GM12878 (cell line): ENCODE data around the gene NME7. TPM values are rescaled to one million over a fixed set of nuclear protein-coding genes. Genes with fewer than 3 reads are reported as not detected.

Experiments
- ATAC-seq: fragments of 200-7000 bp; cut with Tn5 transposase; 3 replicates; pipeline ENCODE4 v1.9.1; 2020; ENCODE audit warnings: mild to moderate bottlenecking, moderate library complexity
- BruUV-seq: library from RNA; stranded (reverse); fragments of 400-500 nt; replicated peaks from 2 replicates; lab custom pipeline; 2021; lab: Mats Ljungman, UMichigan
- CTCF ChIA-PET: fragments of 300-600 bp; sonication (Branson Sonifier 250); formaldehyde crosslinking; extraction: SDS; loops from one replicate; lab custom pipeline; 2021; ENCODE audit warnings: inconsistent platforms; lab: Yijun Ruan, JAX
- POLR2A ChIA-PET: fragments of 350-600 bp; formaldehyde crosslinking; extraction: SDS; loops from one replicate; lab custom pipeline; 2021; ENCODE audit warnings: inconsistent platforms; lab: Charles Lee
- RAD21 ChIA-PET: fragments of 300-600 bp; sonication (Branson Sonifier 250); formaldehyde crosslinking; loops from one replicate; lab custom pipeline; 2023; ENCODE audit warnings: antibody characterized with exemption; ENCODE audit not compliant: unreplicated experiment; lab: Charles Lee
- SMC1A ChIA-PET: fragments of 300-600 bp; sonication (Branson Sonifier 250); formaldehyde crosslinking; loops from one replicate; lab custom pipeline; 2023; ENCODE audit not compliant: unreplicated experiment, uncharacterized antibody; lab: Charles Lee
- DNase-seq: peaks from one replicate; pipeline ENCODE4 v3.0.0-alpha.2; 2011; ENCODE audit warnings: low read depth, low spot score
- FAIRE-seq: peaks from 3 replicates; lab custom pipeline; 2011; peaks lifted over from hg19 to GRCh38; lab: Jason Lieb, UNC
- H2AFZ ChIP-seq: 2 replicates; pipeline ENCODE4 v1.6.0; 2011; ENCODE audit warnings: low read depth, low read length, control low read depth; ENCODE audit not compliant: control insufficient read depth
- H3K27ac ChIP-seq: 2 replicates; pipeline ENCODE4 v1.5.1; 2011; ENCODE audit warnings: control low read depth; ENCODE audit not compliant: control insufficient read depth, insufficient read depth
- H3K27me3 ChIP-seq, 2 experiments: replicated peaks in 1 of 2; 2 replicates each; pipeline versions ENCODE4 v1.6.0 to v1.6.1; 2011; ENCODE audit warnings: low read length in 1 of 2; ENCODE audit not compliant: control insufficient read depth in 2 of 2, insufficient read depth in 2 of 2
- H3K36me3 ChIP-seq, 2 experiments: 2 replicates each; pipeline ENCODE4 v1.5.1; 2011; ENCODE audit warnings: low read length in 1 of 2; ENCODE audit not compliant: control insufficient read depth in 2 of 2, insufficient read depth in 2 of 2
- H3K4me1 ChIP-seq: 2 replicates; pipeline ENCODE4 v1.6.1; 2011; ENCODE audit warnings: mild to moderate bottlenecking, low read length, moderate library complexity, mixed read lengths; ENCODE audit not compliant: control insufficient read depth, insufficient read depth
- H3K4me2 ChIP-seq: 2 replicates; pipeline ENCODE4 v1.6.0; 2011; ENCODE audit warnings: control low read depth; ENCODE audit not compliant: control insufficient read depth, insufficient read depth
- H3K4me3 ChIP-seq: fragments of 200-600 bp; sonication (generic); 2 replicates; pipeline ENCODE4 v1.5.1; 2016
- H3K79me2 ChIP-seq: 2 replicates; pipeline ENCODE4 v1.6.0; 2011; ENCODE audit warnings: low read length; ENCODE audit not compliant: control insufficient read depth, insufficient read depth
- H3K9ac ChIP-seq: 2 replicates; pipeline ENCODE4 v1.8.0; 2011; ENCODE audit warnings: low read length, control low read depth, mixed read lengths; ENCODE audit not compliant: control insufficient read depth, insufficient read depth
- H3K9me3 ChIP-seq: replicated peaks from 3 replicates; pipeline ENCODE4 v1.5.1; 2011; ENCODE audit warnings: mild to moderate bottlenecking, low read length; ENCODE audit not compliant: control insufficient read depth, insufficient read depth
- H4K20me1 ChIP-seq: 2 replicates; pipeline ENCODE4 v1.6.0; 2011; ENCODE audit not compliant: control insufficient read depth, insufficient read depth
- ATF7 ChIP-seq: fragments of 450-650 bp; IDR thresholded peaks from 2 replicates; pipeline ENCODE4 v1.6.1; 2016; ENCODE audit warnings: low read depth, mild to moderate bottlenecking
- ESRRA ChIP-seq: IDR thresholded peaks from 2 replicates; pipeline ENCODE4 v1.6.1; 2012; ENCODE audit warnings: mild to moderate bottlenecking, low read length, improper control_type of control experiment
- GATAD2B ChIP-seq: fragments of 450-650 bp; conservative IDR thresholded peaks from 2 replicates; pipeline ENCODE4 v1.6.1; 2017; ENCODE audit warnings: low read depth, mild to moderate bottlenecking, moderate library complexity
- HCFC1 ChIP-seq: fragments of 150-350 bp; IDR thresholded peaks from 2 replicates; pipeline ENCODE4 v1.6.1; 2014; ENCODE audit warnings: low read length
- MLLT1 ChIP-seq: fragments of 450-650 bp; IDR thresholded peaks from 2 replicates; pipeline ENCODE4 v1.6.1; 2016; ENCODE audit warnings: mild to moderate bottlenecking
- NR2F1 ChIP-seq: fragments of 450-650 bp; conservative IDR thresholded peaks from 2 replicates; pipeline ENCODE4 v1.6.1; 2017; ENCODE audit warnings: mild to moderate bottlenecking
- NRF1 ChIP-seq: conservative IDR thresholded peaks from 2 replicates; pipeline ENCODE4 v1.6.1; 2011; ENCODE audit warnings: mild to moderate bottlenecking, low read depth, low read length, improper control_type of control experiment
- PRDM15 ChIP-seq: fragments of 450-650 bp; formaldehyde crosslinking; IDR thresholded peaks from 2 replicates; pipeline ENCODE4 v1.4.0; 2020; ENCODE audit warnings: mild to moderate bottlenecking, moderate library complexity
- RAD51 ChIP-seq: fragments of 450-650 bp; IDR thresholded peaks from 2 replicates; pipeline ENCODE4 v1.6.1; 2016; ENCODE audit warnings: moderate library complexity, mild to moderate bottlenecking, inconsistent platforms
- RBBP5 ChIP-seq: fragments of 200-600 bp; sonication (generic); conservative IDR thresholded peaks from 2 replicates; pipeline ENCODE4 v1.6.1; 2016
- RCOR1 ChIP-seq: conservative IDR thresholded peaks from 2 replicates; pipeline ENCODE4 v1.6.1; 2012; ENCODE audit warnings: low read depth, low read length, improper control_type of control experiment
- SKIL ChIP-seq: fragments of 450-650 bp; IDR thresholded peaks from 2 replicates; pipeline ENCODE4 v1.6.1; 2017; ENCODE audit warnings: mild to moderate bottlenecking, low read depth, inconsistent platforms; ENCODE audit not compliant: poor library complexity, severe bottlenecking
- SMAD5 ChIP-seq: IDR thresholded peaks from 2 replicates; pipeline ENCODE4 v1.6.1; 2016; ENCODE audit warnings: antibody characterized with exemption, low read depth
- SMARCA5 ChIP-seq: fragments of 450-650 bp; IDR thresholded peaks from 2 replicates; pipeline ENCODE4 v1.6.1; 2017; ENCODE audit warnings: mild to moderate bottlenecking
- SREBF2 ChIP-seq: IDR thresholded peaks from 2 replicates; pipeline ENCODE4 v1.6.1; 2012; ENCODE audit warnings: mild to moderate bottlenecking, low read length
- STAT3 ChIP-seq: IDR thresholded peaks from 2 replicates; pipeline ENCODE4 v1.6.1; 2011; ENCODE audit warnings: low read depth, low read length, improper control_type of control experiment
- WRNIP1 ChIP-seq: IDR thresholded peaks from 2 replicates; pipeline ENCODE4 v1.6.1; 2011; ENCODE audit warnings: low read depth, low read length, improper control_type of control experiment, borderline replicate concordance
- ZNF274 ChIP-seq: IDR thresholded peaks from one replicate; pipeline ENCODE4 v1.8.0; 2011; ENCODE audit not compliant: insufficient read length, insufficient read depth
- ZNF622 ChIP-seq: fragments of 450-650 bp; IDR thresholded peaks from 2 replicates; pipeline ENCODE4 v1.6.1; 2017; ENCODE audit warnings: mild to moderate bottlenecking, inconsistent platforms
- WGBS: methylation state at CpG from one replicate; pipeline ENCODE4 v1.1.6; 2016; ENCODE audit warnings: low lambda C conversion rate; ENCODE audit not compliant: insufficient replicate concordance, insufficient coverage; ENCODE audit errors: missing lambda C conversion rate; 5-methylcytosine and 5-hydroxymethylcytosine counted together
- in situ Hi-C: fragments of 300-500 bp; cut with MboI; formaldehyde crosslinking; loops from 9 replicates; pipeline ENCODE4 v1.14.3; 2018; ENCODE audit warnings: mixed read lengths
- intact Hi-C: fragments of 100-400 bp; cut with micrococcal nuclease; formaldehyde crosslinking; loops from one replicate; pipeline ENCODE4 v1.14.2; 2022; ENCODE audit not compliant: unreplicated experiment
- polyA plus RNA-seq, 11 experiments: library from polyadenylated mRNA; depleted of rRNA in 4 of 11; unstranded in 6 of 11; stranded (reverse) in 5 of 11; fragments of >200 nt; fragmentation: Nextera tagmentation in 4 of 11; fragmentation: Illumina TruSeq in 1 of 11; extraction: Ambion mirVana in 4 of 11; extraction: Trizol in 1 of 11; gene quantifications; 1 replicate in 1 of 11; 2 replicates in 10 of 11; pipeline versions ENCODE4 v1.2.1 to v1.2.3, GENCODE V29; 2011 to 2016; ENCODE audit warnings: inconsistent platforms in 2 of 11, missing spikeins in 2 of 11, low read depth in 1 of 11
- total RNA-seq, 4 experiments: library from RNA; depleted of rRNA in 3 of 4; stranded (reverse); fragments of >200 nt in 3 of 4; fragmentation: Illumina TruSeq in 1 of 4; extraction: Trizol in 1 of 4; gene quantifications; 2 replicates each; pipeline versions ENCODE4 v1.2.1 to v1.2.3, GENCODE V29; 2013 to 2021

NME7 gene
- total and polyA plus RNA-seq, 10 of the 15 experiments (the other 5 are each of a cell fraction or from before 2014, with no cell fraction given) = 1.5 to 15.6 (median 7.2) TPM

- no TSS peak for BruUV-seq
- Histone ChIP-seq H3K79me2 (no peaks in the 10 kb centered on the region), H2AFZ (no peak overlapping the region), H3K9ac (no peak overlapping the region), H3K27ac (no peak overlapping the region), H3K4me3 (no peak overlapping the region), H3K36me3 (no peaks in the 10 kb centered on the region), H3K4me2 (no peak overlapping the region), H4K20me1 (no peaks in the 10 kb centered on the region), H3K27me3 (no peaks in the 10 kb centered on the region), H3K9me3 (no peaks in the 10 kb centered on the region), H3K4me1 (peaks cover 20% of the 10 kb centered on the region)
- TF ChIP-seq SMARCA5 = no peak
- no peak for TF ChIP-seq STAT3
- TF ChIP-seq GATAD2B = no peak
- no peak for TF ChIP-seq WRNIP1
- TF ChIP-seq ZNF274 = no peak
- TF ChIP-seq NRF1 = no peak
- no peak for TF ChIP-seq PRDM15 (CRISPR knock-in tag)
- no peak for TF ChIP-seq HCFC1
- no peak for TF ChIP-seq SKIL
- no peak for TF ChIP-seq SREBF2
- no peak for TF ChIP-seq RBBP5
- no peak for TF ChIP-seq ZNF622
- no peak for TF ChIP-seq ESRRA
- no peak for TF ChIP-seq SMAD5
- TF ChIP-seq ATF7 = no peak; the same call in 1 of the 2 replicates
- TF ChIP-seq RCOR1 = no peak
- no peak for TF ChIP-seq NR2F1
- TF ChIP-seq MLLT1 = no peak
- TF ChIP-seq RAD51 = no peak
- ATAC-seq (no peak), DNase-seq (no peak), FAIRE-seq (no peak)
- ChIA-PET RAD21 (interaction anchor here (9.8 kb wide), 1 partner anchor 41 kb away, joined by 109 read pairs; no protein-coding TSS in a partner anchor), CTCF (interaction anchor here (0.8 to 1.6 kb wide), 3 partner anchors 8 to 24 kb away, joined by 4 to 7 read pairs (median 5); no protein-coding TSS in a partner anchor), SMC1A (interaction anchor here (0.9 to 17.5 kb wide), 9 partner anchors 10 to 46 kb away, joined by 3 to 188 read pairs (median 5); partner anchors contain the start of gene ATP1B1), POLR2A (interaction anchor here (0.6 to 1.2 kb wide), 3 partner anchors 16 to 176 kb away, joined by 3 to 5 read pairs (median 3); no protein-coding TSS in a partner anchor)
- intact Hi-C loops = no loop called here
- 72% methylated on average over 4 of the region's 4 CpGs for WGBS
- in situ Hi-C loops = no loop called here
Observed at GRCh38 chr1:169087876-169088275, 279.7 kb downstream of the NME7 start.
